Keratinocyte (primary cell): ENCODE measurements around the gene NIN. TPM values are rescaled to one million over a fixed set of nuclear protein-coding genes. Genes with fewer than 3 reads are reported as not detected.
A peak's percentile ranks its signal among the peaks of the same experiment; 100 is the strongest.

Experiments used
- DNase-seq: peaks from one replicate; pipeline ENCODE4 v3.0.0-alpha.2; 2011; ENCODE audit warnings: low read depth, missing footprints, low spot score
- FAIRE-seq: peaks from 2 replicates; lab custom pipeline; 2011; peaks lifted over from hg19 to GRCh38; lab: Jason Lieb, UNC
- H2AFZ ChIP-seq: 2 replicates; pipeline ENCODE4 v1.6.0; 2012; ENCODE audit warnings: low read length, control low read depth, inconsistent platforms; ENCODE audit not compliant: control insufficient read depth
- H3K27ac ChIP-seq: 2 replicates; pipeline ENCODE4 v1.5.1; 2011; ENCODE audit warnings: low read length; ENCODE audit not compliant: control insufficient read depth, insufficient read depth
- H3K27me3 ChIP-seq: 3 replicates; pipeline ENCODE4 v1.6.0; 2011; ENCODE audit warnings: low read length; ENCODE audit not compliant: control insufficient read depth, insufficient read depth; ENCODE audit errors: extremely low read depth
- H3K36me3 ChIP-seq, 2 experiments: 2 replicates in 1 of 2; 3 replicates in 1 of 2; pipeline ENCODE4 v1.5.1; 2011; ENCODE audit warnings: low read length in 2 of 2, mild to moderate bottlenecking in 1 of 2; ENCODE audit not compliant: control insufficient read depth in 2 of 2, insufficient read depth in 2 of 2; ENCODE audit errors: extremely low read depth in 1 of 2
- H3K4me1 ChIP-seq: 3 replicates; pipeline ENCODE4 v1.5.1; 2011; ENCODE audit warnings: low read length; ENCODE audit not compliant: control insufficient read depth, insufficient read depth; ENCODE audit errors: extremely low read depth
- H3K4me2 ChIP-seq: 3 replicates; pipeline ENCODE4 v1.6.0; 2011; ENCODE audit warnings: low read depth, low read length; ENCODE audit not compliant: control insufficient read depth, insufficient read depth; ENCODE audit errors: extremely low read depth
- H3K4me3 ChIP-seq, 3 experiments: fragments of 200-600 bp in 1 of 3; sonication (generic) in 1 of 3; 2 replicates in 2 of 3; 3 replicates in 1 of 3; pipeline ENCODE4 v1.5.1; 2011 to 2016; ENCODE audit warnings: low read length in 3 of 3, mild to moderate bottlenecking in 3 of 3, control low read depth in 2 of 3, inconsistent platforms in 1 of 3, low read depth in 1 of 3, mixed read lengths in 1 of 3, mixed run types in 1 of 3, moderate library complexity in 1 of 3; ENCODE audit not compliant: control insufficient read depth in 2 of 3, insufficient read depth in 2 of 3; ENCODE audit errors: extremely low read depth in 1 of 3
- H3K79me2 ChIP-seq: 2 replicates; pipeline ENCODE4 v1.6.0; 2012; ENCODE audit warnings: low read length; ENCODE audit not compliant: control insufficient read depth, insufficient read depth
- H3K9ac ChIP-seq: 3 replicates; pipeline ENCODE4 v1.6.0; 2011; ENCODE audit warnings: low read length; ENCODE audit not compliant: control insufficient read depth, insufficient read depth; ENCODE audit errors: extremely low read depth
- H3K9me1 ChIP-seq: 3 replicates; pipeline ENCODE4 v1.6.0; 2011; ENCODE audit warnings: low read length; ENCODE audit not compliant: control insufficient read depth, insufficient read depth; ENCODE audit errors: extremely low read depth
- H3K9me3 ChIP-seq: 2 replicates; pipeline ENCODE4 v1.5.1; 2012; ENCODE audit warnings: low read depth, low read length; ENCODE audit not compliant: control insufficient read depth
- H4K20me1 ChIP-seq: 3 replicates; pipeline ENCODE4 v1.6.0; 2011; ENCODE audit warnings: low read length; ENCODE audit not compliant: control insufficient read depth, insufficient read depth; ENCODE audit errors: extremely low read depth
- CTCF ChIP-seq, 3 experiments: IDR thresholded peaks in 1 of 3; conservative IDR thresholded peaks in 1 of 3; optimal IDR thresholded peaks in 1 of 3; 2 replicates in 2 of 3; 3 replicates in 1 of 3; pipeline versions ENCODE3 to v1.5.1; 2011; ENCODE audit warnings: low read length in 3 of 3, mild to moderate bottlenecking in 3 of 3, moderate library complexity in 2 of 3, control low read depth in 1 of 3, inconsistent platforms in 1 of 3; ENCODE audit not compliant: insufficient read depth in 2 of 3; ENCODE audit errors: extremely low read depth in 1 of 3
- EZH2 ChIP-seq: IDR thresholded peaks from one replicate; pipeline ENCODE4 v1.6.1; 2012; ENCODE audit warnings: inconsistent platforms, mild to moderate bottlenecking, low read length, moderate library complexity
- dilution Hi-C: fragments of 300-500 bp; cut with MboI; formaldehyde crosslinking; loops from one replicate; pipeline ENCODE4 v1.7.0; 2020; ENCODE audit warnings: low sequenced_read_pairs; ENCODE audit not compliant: extremely low pct_ligation_motif_present
- polyA plus RNA-seq, 5 experiments: library from polyadenylated mRNA; depleted of rRNA in 3 of 5; stranded (reverse) in 3 of 5; stranded (forward) in 1 of 5; unstranded in 1 of 5; fragments of >200 nt; gene quantifications; 1 replicate in 1 of 5; 2 replicates in 3 of 5; 3 replicates in 1 of 5; pipeline versions ENCODE4 v1.2.1 to v1.2.3, GENCODE V29; 2011 to 2012; ENCODE audit warnings: missing spikeins in 2 of 5, low read depth in 1 of 5, low replicate concordance in 1 of 5

The NIN gene
- polyA plus RNA-seq, 1 donor (not counting 4 experiments of a cell fraction or from before 2014, with no cell fraction given) = 15.2 TPM

GRCh38 chr14:50823051-50823761 lies 7.8 kb downstream of the NIN start:
- TF ChIP-seq EZH2 (no peak), CTCF (optimal IDR thresholded peaks at IDR 0.05 in 1 of 3, IDR thresholded peaks at IDR 0.05 in 1 of 3, conservative IDR thresholded peaks at IDR 0.05 in 1 of 3; ENCODE audit: extremely low read depth in 1 of 3, insufficient read depth in 2 of 3, low read length in 3 of 3) (no peak)
- no peak for FAIRE-seq
- peak overlapping the region; percentile 44 for H3K9ac ChIP-seq
- no peak overlapping the region for H2AFZ ChIP-seq
- peaks cover 35% of the 10 kb centered on the region for H3K4me1 ChIP-seq
- no peaks in the 10 kb centered on the region for H4K20me1 ChIP-seq
- peaks cover 1 to 3% of the 10 kb centered on the region in 2 experiments for H3K36me3 ChIP-seq
- no peaks in the 10 kb centered on the region for H3K27me3 ChIP-seq
- no peak for DNase-seq
- peak overlapping the region in 1 of 3 experiments; percentile 22 for H3K4me3 ChIP-seq
- no peaks in the 10 kb centered on the region for H3K9me3 ChIP-seq
- peak overlapping the region; percentile 75 for H3K4me2 ChIP-seq
- dilution Hi-C loops = no loop called here
- H3K9me1 ChIP-seq = peaks cover 2% of the 10 kb centered on the region
- peak overlapping the region; percentile 48 for H3K27ac ChIP-seq
- peaks cover 57% of the 10 kb centered on the region for H3K79me2 ChIP-seq

GRCh38 chr14:50822501-50823042 lies 8.4 kb downstream of the NIN start:
- no peak for FAIRE-seq
- peak overlapping the region; percentile 75 for H3K4me2 ChIP-seq
- H3K9me1 ChIP-seq = peaks cover 2% of the 10 kb centered on the region

More at GRCh38 chr14:50822501-50823042, 8.4 kb downstream of the NIN start:
- Histone ChIP-seq H2AFZ (no peak overlapping the region), H3K27ac (peak overlapping the region; percentile 63), H3K4me3 (no peak overlapping the region), H3K36me3 (peaks cover 1 to 3% of the 10 kb centered on the region in 2 experiments), H3K4me1 (peaks cover 35% of the 10 kb centered on the region), H3K9me3 (no peaks in the 10 kb centered on the region), H3K9ac (no peak overlapping the region), H3K79me2 (peaks cover 52% of the 10 kb centered on the region), H4K20me1 (no peaks in the 10 kb centered on the region), H3K27me3 (no peaks in the 10 kb centered on the region)
- TF ChIP-seq EZH2 (no peak), CTCF (optimal IDR thresholded peaks at IDR 0.05 in 1 of 3, IDR thresholded peaks at IDR 0.05 in 1 of 3, conservative IDR thresholded peaks at IDR 0.05 in 1 of 3; ENCODE audit: extremely low read depth in 1 of 3, insufficient read depth in 2 of 3, low read length in 3 of 3) (no peak)
- dilution Hi-C loops = no loop called here
- DNase-seq = no peak
